Right lobe of liver (tissue), 6 donors: ENCODE measurements around the gene CRYGN. TPM values are rescaled to one million over a fixed set of nuclear protein-coding genes. Genes with fewer than 3 reads are reported as not detected.

Experiments used
- ATAC-seq, 4 donors: fragments of 200-7000 bp; cut with Tn5 transposase; one replicate each; pipeline ENCODE4 v1.9.1; 2020; ENCODE audit warnings: mild to moderate bottlenecking in 4 of 4, moderate library complexity in 4 of 4
- DNase-seq, 3 donors: peaks; one replicate each; pipeline ENCODE4 v3.0.0-alpha.2; 2020
- H3K27ac ChIP-seq, 3 donors: fragments of 200-600 bp; one replicate each; pipeline ENCODE4 v1.8.0; 2022
- H3K27me3 ChIP-seq, 2 donors: fragments of 200-600 bp; one replicate each; pipeline ENCODE4 v1.8.0; 2022
- H3K36me3 ChIP-seq, 4 donors: fragments of 200-600 bp; sonication (generic) in 1 of 4; one replicate each; pipeline versions ENCODE4 v1.5.1 to v1.8.0; 2017 to 2022; ENCODE audit warnings: control low read depth in 1 of 4
- H3K4me1 ChIP-seq, 4 donors: fragments of 200-600 bp; sonication (generic) in 1 of 4; one replicate each; pipeline versions ENCODE4 v1.5.1 to v1.8.0; 2017 to 2022; ENCODE audit warnings: control low read depth in 1 of 4
- H3K4me3 ChIP-seq, 3 donors: fragments of 200-600 bp; one replicate each; pipeline ENCODE4 v1.8.0; 2022
- H3K9me3 ChIP-seq, 4 donors: fragments of 200-600 bp; sonication (generic) in 1 of 4; one replicate each; pipeline versions ENCODE4 v1.5.1 to v1.8.0; 2017 to 2022; ENCODE audit warnings: control low read depth in 1 of 4
- POLR2A ChIP-seq: fragments of 450-650 bp; IDR thresholded peaks from one replicate; pipeline ENCODE4 v1.6.1; 2017; ENCODE audit warnings: antibody characterized with exemption, mild to moderate bottlenecking
- WGBS: methylation state at CpG from one replicate; pipeline ENCODE4 v1.1.6; 2018; ENCODE audit warnings: low coverage, low lambda C conversion rate; ENCODE audit not compliant: insufficient coverage; ENCODE audit errors: missing lambda C conversion rate; 5-methylcytosine and 5-hydroxymethylcytosine counted together
- intact Hi-C, 2 donors: fragments of 100-400 bp; cut with DNase I; formaldehyde crosslinking; loops; one replicate each; pipeline versions ENCODE4 v1.11.2 to v1.14.1; 2022
- total RNA-seq, 6 experiments: library from RNA; depleted of rRNA in 2 of 6; stranded (reverse); fragments of >200 nt in 2 of 6; fragmentation: NEBNext Ultra II Directional in 3 of 6; extraction: Animal tissue kit (Norgen Biotek cat#: 25700) in 3 of 6; gene quantifications; one replicate each; pipeline versions ENCODE4 v1.1.0 to v1.2.4, GENCODE V29; 2016 to 2023
- TF ChIP-seq, protein P1 (sequence below), 4 donors: fragments of 200-600 bp in 3 of 4; fragments of 450-650 bp in 1 of 4; IDR thresholded peaks; one replicate each; pipeline versions ENCODE4 v1.5.1 to v1.8.0; 2016 to 2022; ENCODE audit warnings: antibody characterized with exemption in 4 of 4, mild to moderate bottlenecking in 2 of 4
- donor health status: DM: no; HTN: yes; CAD: no.
- donor health status: DM: no; HTN: no; CAD: no.
- donor health status: DM: no; HTN: no; CAD: no.
- donor health status: DM: no; HTN: yes; CAD: no.
- donor health status: DM: no; HTN: yes; CAD: no.

The CRYGN gene
- total RNA-seq, 6 experiments from 2014 or later, result not detected

DNA sequence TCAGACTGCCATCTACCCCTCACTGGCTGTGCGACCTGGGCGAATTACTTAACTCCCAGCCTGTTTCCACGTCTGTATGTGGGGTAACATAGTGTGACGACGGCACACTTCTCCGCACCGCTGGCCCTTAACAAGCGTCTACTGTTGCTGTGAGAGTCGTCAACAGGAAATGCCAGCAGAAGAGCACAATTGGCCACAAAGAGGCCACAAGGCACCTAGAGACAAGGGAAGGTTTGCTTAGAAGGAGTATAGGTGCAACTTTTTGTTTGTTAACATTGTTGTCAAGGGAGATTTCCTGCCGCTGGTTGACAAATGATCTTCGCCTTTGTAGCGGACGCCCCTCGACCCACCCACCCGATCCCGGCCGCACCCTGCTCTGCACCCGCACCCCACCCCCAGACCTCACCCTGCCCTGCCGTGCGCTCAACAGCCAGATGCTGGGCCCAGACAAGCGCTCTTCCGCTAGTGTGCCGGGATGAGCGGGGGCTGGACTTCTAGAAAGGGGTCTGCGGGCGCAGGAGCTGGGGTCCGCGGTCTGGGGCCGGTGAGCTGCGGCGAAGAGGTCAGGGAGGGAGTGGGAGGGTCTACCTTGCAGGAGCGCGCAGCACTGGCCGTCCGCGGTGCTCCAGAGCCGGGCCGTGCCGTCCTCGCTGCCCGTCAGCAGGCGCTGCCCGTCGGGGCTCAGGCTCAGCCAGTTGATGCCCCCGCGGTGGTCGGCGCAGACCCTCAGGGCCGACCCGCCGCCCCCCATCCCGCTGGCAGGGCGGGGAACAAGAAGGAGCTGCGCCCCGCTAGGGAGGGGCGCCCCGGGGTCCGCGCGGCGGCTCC lies 30.9 kb downstream of the CRYGN start:
- peaks cover 0 to 20% (median 8%) of the 10 kb centered on the region in 4 donors for H3K4me1 ChIP-seq
- H3K27me3 ChIP-seq, result peaks cover 17 to 18% of the 10 kb centered on the region in 2 donors
- intact Hi-C loops, result no loop called here
- 27% methylated on average over 14 of the region's 61 CpGs for WGBS
- H3K4me3 ChIP-seq, result peak overlapping the region; percentile 21 to 32 (median 25)
- DNase-seq (peak in 1 of 3 donors; percentile 49), ATAC-seq (no peak)
- H3K36me3 ChIP-seq, result no peaks in the 10 kb centered on the region
- TF ChIP-seq, protein P1, sequence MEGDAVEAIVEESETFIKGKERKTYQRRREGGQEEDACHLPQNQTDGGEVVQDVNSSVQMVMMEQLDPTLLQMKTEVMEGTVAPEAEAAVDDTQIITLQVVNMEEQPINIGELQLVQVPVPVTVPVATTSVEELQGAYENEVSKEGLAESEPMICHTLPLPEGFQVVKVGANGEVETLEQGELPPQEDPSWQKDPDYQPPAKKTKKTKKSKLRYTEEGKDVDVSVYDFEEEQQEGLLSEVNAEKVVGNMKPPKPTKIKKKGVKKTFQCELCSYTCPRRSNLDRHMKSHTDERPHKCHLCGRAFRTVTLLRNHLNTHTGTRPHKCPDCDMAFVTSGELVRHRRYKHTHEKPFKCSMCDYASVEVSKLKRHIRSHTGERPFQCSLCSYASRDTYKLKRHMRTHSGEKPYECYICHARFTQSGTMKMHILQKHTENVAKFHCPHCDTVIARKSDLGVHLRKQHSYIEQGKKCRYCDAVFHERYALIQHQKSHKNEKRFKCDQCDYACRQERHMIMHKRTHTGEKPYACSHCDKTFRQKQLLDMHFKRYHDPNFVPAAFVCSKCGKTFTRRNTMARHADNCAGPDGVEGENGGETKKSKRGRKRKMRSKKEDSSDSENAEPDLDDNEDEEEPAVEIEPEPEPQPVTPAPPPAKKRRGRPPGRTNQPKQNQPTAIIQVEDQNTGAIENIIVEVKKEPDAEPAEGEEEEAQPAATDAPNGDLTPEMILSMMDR (IDR thresholded peaks at IDR 0.05), result no peak
- TF ChIP-seq POLR2A, result no peak
- no peaks in the 10 kb centered on the region for H3K9me3 ChIP-seq
- peak overlapping the region in 1 of 3 donors; percentile 9 for H3K27ac ChIP-seq

DNA sequence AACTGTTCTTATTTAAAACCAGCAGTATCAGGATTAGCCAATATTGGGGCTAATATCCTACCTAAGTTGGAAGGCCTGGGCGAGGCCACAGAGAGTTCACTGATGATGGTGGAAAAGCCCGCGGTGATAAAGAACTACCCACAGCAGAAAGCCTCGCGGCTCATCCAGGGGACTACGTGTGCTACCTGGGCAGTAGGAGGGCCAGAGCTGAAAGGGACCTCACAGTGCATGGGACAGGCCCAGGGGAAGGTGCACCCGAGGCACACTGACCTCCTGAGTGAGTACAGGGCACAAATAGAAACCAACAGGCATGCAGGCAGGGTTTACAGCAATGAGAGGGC lies 31.5 kb downstream of the CRYGN start:
- intact Hi-C loops, result no loop called here
- Histone ChIP-seq H3K4me3 (no peak overlapping the region), H3K27me3 (peaks cover 17 to 18% of the 10 kb centered on the region in 2 donors), H3K9me3 (no peaks in the 10 kb centered on the region), H3K27ac (no peak overlapping the region), H3K4me1 (peaks cover 0 to 24% (median 10%) of the 10 kb centered on the region in 4 donors), H3K36me3 (no peaks in the 10 kb centered on the region)
- no peak for TF ChIP-seq POLR2A
- TF ChIP-seq, protein P1 (IDR thresholded peaks at IDR 0.05), result no peak
- ATAC-seq (no peak), DNase-seq (peak in 1 of 3 donors; percentile 35)
- WGBS, result 100% methylated on average over 1 of the region's 7 CpGs

DNA sequence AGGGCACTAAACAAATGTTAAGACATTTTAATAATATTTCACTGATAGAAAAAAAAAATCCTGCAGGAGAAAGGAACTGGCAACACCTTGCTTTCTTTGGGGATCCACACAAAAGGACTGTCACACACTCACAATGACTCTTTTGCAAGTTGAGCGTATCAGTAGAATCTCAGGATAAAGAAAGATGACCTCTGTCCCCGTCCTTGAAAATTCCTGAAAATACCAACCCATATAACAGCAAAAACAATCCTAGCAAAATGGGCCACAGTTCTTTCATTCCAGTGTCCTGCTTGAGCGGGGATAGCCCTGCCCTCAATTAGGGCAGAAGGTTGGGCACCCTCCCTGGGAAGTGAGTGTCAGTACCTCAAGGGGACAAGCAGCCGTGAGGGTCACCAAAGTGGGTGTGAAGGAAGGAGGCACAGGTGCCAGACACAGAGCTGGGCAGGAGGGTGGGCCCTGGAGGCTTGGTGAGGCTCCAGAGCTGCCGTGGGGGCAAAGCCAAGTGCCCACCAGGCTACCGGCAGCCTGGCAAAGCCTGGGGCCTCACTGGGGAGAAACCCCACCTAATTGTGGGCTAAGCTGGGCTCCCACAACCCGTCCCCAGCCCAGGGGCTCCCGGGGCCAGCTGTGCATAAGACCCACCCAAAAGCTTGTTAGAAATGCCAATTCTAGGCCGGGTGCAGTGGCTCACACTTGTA lies 32.9 kb downstream of the CRYGN start:
- TF ChIP-seq, protein P1 (IDR thresholded peaks at IDR 0.05), result no peak
- no peak for TF ChIP-seq POLR2A
- peaks cover 17 to 18% of the 10 kb centered on the region in 2 donors for H3K27me3 ChIP-seq
- H3K9me3 ChIP-seq, result no peaks in the 10 kb centered on the region
- DNase-seq, result peak in 1 of 3 donors; percentile 45
- ATAC-seq, result no peak
- no peak overlapping the region for H3K4me3 ChIP-seq
- intact Hi-C loops, result no loop called here
- H3K36me3 ChIP-seq, result no peaks in the 10 kb centered on the region
- WGBS, result 79% methylated on average over 3 of the region's 9 CpGs
- peaks cover 0 to 24% (median 10%) of the 10 kb centered on the region in 4 donors for H3K4me1 ChIP-seq
- H3K27ac ChIP-seq, result no peak overlapping the region

DNA sequence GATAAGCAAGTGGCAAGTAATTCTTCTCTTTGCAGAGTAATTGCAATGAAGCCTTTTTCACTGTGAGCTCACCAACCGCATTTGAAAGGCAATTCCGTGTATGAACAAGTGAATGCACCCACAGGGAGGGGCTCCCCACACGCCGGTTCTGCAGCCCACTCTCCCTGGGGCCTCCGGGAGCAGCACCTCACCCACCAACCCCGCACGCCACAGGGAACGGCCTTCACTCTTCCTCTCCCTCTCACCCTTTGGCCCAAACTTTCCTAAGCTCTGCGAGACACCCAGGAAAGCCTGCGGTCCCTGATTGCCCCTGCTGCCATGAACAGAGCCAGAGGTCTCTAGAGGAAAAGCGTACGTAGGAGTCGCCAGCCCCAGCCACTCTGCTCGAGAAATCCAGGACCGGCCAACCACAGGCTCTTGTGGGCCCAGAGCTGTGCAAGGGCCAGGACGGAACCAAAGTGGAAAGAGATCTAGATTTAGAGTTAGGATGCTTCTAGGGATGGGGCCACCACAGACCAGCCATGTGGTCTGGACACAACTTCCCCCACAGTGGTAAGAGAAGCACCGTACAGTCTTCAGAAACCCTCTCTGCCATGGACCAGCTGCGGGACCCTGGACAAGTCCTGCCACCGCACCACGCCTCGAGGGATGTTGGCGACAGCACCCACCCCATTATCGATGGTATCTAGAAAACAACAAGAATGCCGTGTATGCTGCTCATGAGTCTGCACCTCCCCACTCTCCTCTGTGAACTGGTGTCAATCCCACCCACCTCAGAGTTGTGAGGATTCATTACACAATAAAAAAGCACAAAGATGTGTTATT lies 33.7 kb downstream of the CRYGN start:
- 98% methylated on average over 9 of the region's 24 CpGs for WGBS
- no peak for ATAC-seq
- peaks cover 17 to 18% of the 10 kb centered on the region in 2 donors for H3K27me3 ChIP-seq
- no peak overlapping the region for H3K4me3 ChIP-seq
- H3K4me1 ChIP-seq, result peaks cover 0 to 24% (median 10%) of the 10 kb centered on the region in 4 donors
- H3K9me3 ChIP-seq, result no peaks in the 10 kb centered on the region
- intact Hi-C loops, result no loop called here
- DNase-seq, result peak in 1 of 3 donors; percentile 36
- no peak for TF ChIP-seq POLR2A
- TF ChIP-seq, protein P1 (IDR thresholded peaks at IDR 0.05), result no peak
- H3K36me3 ChIP-seq, result no peaks in the 10 kb centered on the region
- no peak overlapping the region for H3K27ac ChIP-seq
